Naive thymus-derived CD8-positive, alpha-beta T cell (primary cell): Measurements from ENCODE around the gene ITCH. TPM values are rescaled to one million over a fixed set of nuclear protein-coding genes. Genes with fewer than 3 reads are reported as not detected.

Source experiments
- ATAC-seq, 2 donors: fragments of 150-1000 bp; cut with Tn5 transposase in 1 of 2; sonication (Bioruptor Pico), chemical (Tn5 transposase) in 1 of 2; 1 replicate in 1 of 2; 2 replicates in 1 of 2; pipeline ENCODE4 v1.10.0; 2021; ENCODE audit warnings: mild to moderate bottlenecking in 2 of 2, moderate library complexity in 2 of 2
- POLR2A ChIA-PET: fragments of 350-600 bp; sonication (Branson Sonifier 250); formaldehyde crosslinking; loops from one replicate; lab custom pipeline; 2021; ENCODE audit warnings: antibody characterized with exemption; lab: Charles Lee
- DNase-seq, 10 donors: peaks; one replicate each; pipeline versions ENCODE4 v3.0.0 to v3.0.0-alpha.2; 2020 to 2022
- H3K27ac Mint-ChIP-seq, 10 donors: one replicate each; pipeline ENCODE4 v1.8.0; 2020 to 2022; ENCODE audit warnings: mild to moderate bottlenecking in 10 of 10, mixed read lengths in 10 of 10, moderate library complexity in 4 of 10, inconsistent platforms in 1 of 10
- H3K27me3 Mint-ChIP-seq, 5 donors: one replicate each; pipeline ENCODE4 v1.8.0; 2021 to 2022; ENCODE audit warnings: mixed read lengths in 5 of 5
- H3K36me3 Mint-ChIP-seq, 3 donors: one replicate each; pipeline ENCODE4 v1.8.0; 2020 to 2022; ENCODE audit warnings: mixed read lengths in 3 of 3, mild to moderate bottlenecking in 2 of 3, inconsistent platforms in 1 of 3
- H3K4me1 Mint-ChIP-seq, 4 donors: one replicate each; pipeline ENCODE4 v1.8.0; 2021 to 2022; ENCODE audit warnings: mixed read lengths in 4 of 4
- H3K4me3 Mint-ChIP-seq, 10 donors: one replicate each; pipeline ENCODE4 v1.8.0; 2020 to 2022; ENCODE audit warnings: mild to moderate bottlenecking in 10 of 10, mixed read lengths in 10 of 10, moderate library complexity in 6 of 10, inconsistent platforms in 1 of 10
- H3K9me3 Mint-ChIP-seq, 9 donors: one replicate each; pipeline ENCODE4 v1.8.0; 2020 to 2022; ENCODE audit warnings: mixed read lengths in 9 of 9, mild to moderate bottlenecking in 3 of 9, inconsistent platforms in 1 of 9, moderate library complexity in 1 of 9
- microRNA-seq: library from miRNA; unstranded; fragments of <30 nt; microRNA quantifications from one replicate; pipeline ENCODE4 v1.2.0, GENCODE V29; 2022; ENCODE audit warnings: borderline microRNAs expressed
- polyA plus RNA-seq, 3 donors: library from polyadenylated mRNA; unstranded; fragments of 300-500 nt; fragmentation: Illumina TruSeq; gene quantifications; one replicate each; pipeline ENCODE4 v1.2.3, GENCODE V29; 2021
- total RNA-seq, 8 experiments: library from RNA in 2 of 8; stranded (reverse) in 2 of 8; gene quantifications; one replicate each; pipeline ENCODE4 v1.2.3 and lab custom pipeline; 2021 to 2026

The ITCH gene
- total and polyA plus RNA-seq, 5 experiments from 2014 or later: 12.6 to 75.9 (median 19.6) TPM

- peak overlapping the region in 9 of 10 donors; percentile 57 to 97 (median 93) for H3K27ac Mint-ChIP-seq
- peaks cover 8 to 19% (median 17%) of the 10 kb centered on the region in 4 donors for H3K4me1 Mint-ChIP-seq
- no peaks in the 10 kb centered on the region for H3K36me3 Mint-ChIP-seq
- no peaks in the 10 kb centered on the region for H3K9me3 Mint-ChIP-seq
- no peaks in the 10 kb centered on the region for H3K27me3 Mint-ChIP-seq
- ATAC-seq: no peak
- POLR2A ChIA-PET: interaction anchor here (1.7 to 1.9 kb wide), 2 partner anchors 15 to 117 kb away, joined by 5 read pairs; partner anchors contain the start of gene PIGU
- DNase-seq: peak in 4 of 10 donors; percentile 12 to 66 (median 26)
- peak overlapping the region; percentile 57 to 90 (median 74) for H3K4me3 Mint-ChIP-seq
These were observed 196.5 kb downstream of the ITCH start for GRCh38 chr20:34559311-34560140.

- Mint-ChIP-seq H3K9me3 (no peaks in the 10 kb centered on the region), H3K27me3 (no peaks in the 10 kb centered on the region), H3K27ac (peak overlapping the region; percentile 19 to 96 (median 88)), H3K4me3 (peak overlapping the region; percentile 30 to 84 (median 58)), H3K4me1 (peaks cover 8 to 19% (median 17%) of the 10 kb centered on the region in 4 donors), H3K36me3 (no peaks in the 10 kb centered on the region)
- ATAC-seq: no peak
- POLR2A ChIA-PET: no interaction called here
- no peak for DNase-seq
These were observed 197.1 kb downstream of the ITCH start for GRCh38 chr20:34560141-34560523.

GRCh38 chr20:34560614-34561013, 197.5 kb downstream of the ITCH start:
- peak overlapping the region in 5 of 10 donors; percentile 39 to 76 (median 62) for H3K4me3 Mint-ChIP-seq
- H3K4me1 Mint-ChIP-seq: peaks cover 8 to 19% (median 17%) of the 10 kb centered on the region in 4 donors
- no peaks in the 10 kb centered on the region for H3K36me3 Mint-ChIP-seq
- POLR2A ChIA-PET: no interaction called here
- no peaks in the 10 kb centered on the region for H3K9me3 Mint-ChIP-seq
- ATAC-seq (no peak), DNase-seq (no peak)
- peak overlapping the region; percentile 19 to 95 (median 88) for H3K27ac Mint-ChIP-seq
- no peaks in the 10 kb centered on the region for H3K27me3 Mint-ChIP-seq

Small RNA genes lying within 50 kb of the gene (microRNA-seq; reads per million reads assigned to microRNA genes)
- not detected for gene MIR644A

Other genes with a start within 250 kb of the ITCH start
- not detected for gene ASIP, start 121.8 kb upstream of the ITCH start, total RNA-seq
- gene ASIP, start 121.8 kb upstream of the ITCH start, polyA plus RNA-seq: not detected
- 10 to 100 TPM; 26.8 to 27.2 TPM for gene AHCY, start 59.9 kb upstream of the ITCH start, total RNA-seq
- gene AHCY, start 59.9 kb upstream of the ITCH start, polyA plus RNA-seq: 10 to 100 TPM; 30.5 to 40.8 (median 37.4) TPM
- 10 to 100 TPM; 60.1 to 67.6 TPM for gene DYNLRB1, start 153.1 kb downstream of the ITCH start, total RNA-seq
- gene DYNLRB1, start 153.1 kb downstream of the ITCH start, polyA plus RNA-seq: 100 to 1,000 TPM; 216 to 275 (median 268) TPM
- 1 to 10 TPM in 1 of 2 experiments, under 1 TPM in 1; 0.99 to 2.4 TPM for gene MAP1LC3A, start 195.4 kb downstream of the ITCH start, total RNA-seq
- gene MAP1LC3A, start 195.4 kb downstream of the ITCH start, polyA plus RNA-seq: 1 to 10 TPM in 2 of 3 donors, under 1 TPM in 1; 0.94 to 2.1 (median 1.6) TPM